A549 (cell line): ENCODE results near the gene ATOH7.

Experiments
- BHLHE40 ChIP-seq: IDR thresholded peaks from 2 replicates; pipeline ENCODE4 v1.6.1; 2012; ENCODE audit warnings: low read depth, low read length, inconsistent platforms
- CHD4 ChIP-seq: fragments of 200-600 bp; sonication (generic); IDR thresholded peaks from 2 replicates; pipeline ENCODE4 v1.6.1; 2016; ENCODE audit warnings: antibody characterized with exemption, mild to moderate bottlenecking, borderline replicate concordance
- KDM5A ChIP-seq: fragments of 200-600 bp; sonication (generic); IDR thresholded peaks from 2 replicates; pipeline ENCODE4 v1.6.1; 2016; ENCODE audit warnings: antibody characterized with exemption, mild to moderate bottlenecking
- NR3C1 ChIP-seq: fragments of >200 bp; sonication (Bioruptor Twin); formaldehyde crosslinking; IDR thresholded peaks from 3 replicates; pipeline ENCODE4 v1.6.1; 2017
- POLR2A ChIP-seq: IDR thresholded peaks from 2 replicates; pipeline ENCODE4 v1.6.1; 2012; ENCODE audit warnings: mild to moderate bottlenecking, low read length
- RAD21 ChIP-seq, 2 experiments: fragments of >200 bp in 1 of 2; sonication (Bioruptor Twin) in 1 of 2; formaldehyde crosslinking in 1 of 2; IDR thresholded peaks in 1 of 2; conservative IDR thresholded peaks in 1 of 2; 2 replicates in 1 of 2; 3 replicates in 1 of 2; pipeline ENCODE4 v1.6.1; 2012 to 2018; ENCODE audit warnings: inconsistent platforms in 1 of 2
- TF ChIP-seq, protein P1 (sequence below): fragments of >200 bp; sonication (Bioruptor Twin); formaldehyde crosslinking; IDR thresholded peaks from 3 replicates; pipeline ENCODE4 v1.5.1; 2016
- TF ChIP-seq, protein P2 (sequence below): IDR thresholded peaks from 2 replicates; pipeline ENCODE4 v1.6.1; 2012
- TF ChIP-seq, protein P3 (sequence below): IDR thresholded peaks from 2 replicates; pipeline ENCODE4 v1.6.1; 2012

DNA sequence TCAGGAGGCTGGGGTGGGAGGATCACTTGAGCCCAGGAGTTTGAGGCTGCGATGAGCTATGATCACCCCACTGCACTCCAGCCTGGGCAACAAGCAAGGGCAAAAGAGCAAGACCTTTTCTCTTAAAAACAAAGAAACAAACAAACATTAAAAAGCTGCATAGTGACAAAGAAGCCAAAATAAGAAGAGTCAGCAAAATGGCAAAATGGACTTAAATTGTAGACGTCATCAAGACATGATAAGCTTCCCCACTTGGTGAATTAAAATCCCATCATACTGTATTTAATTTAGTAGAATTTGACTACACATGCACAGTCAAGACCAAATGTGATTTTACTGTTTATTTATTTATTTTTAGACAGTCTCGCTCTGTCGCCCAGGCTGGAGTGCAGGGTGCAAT lies 48.8 kb upstream of the ATOH7 start:
- no peak for TF ChIP-seq CHD4
- TF ChIP-seq, protein P1, sequence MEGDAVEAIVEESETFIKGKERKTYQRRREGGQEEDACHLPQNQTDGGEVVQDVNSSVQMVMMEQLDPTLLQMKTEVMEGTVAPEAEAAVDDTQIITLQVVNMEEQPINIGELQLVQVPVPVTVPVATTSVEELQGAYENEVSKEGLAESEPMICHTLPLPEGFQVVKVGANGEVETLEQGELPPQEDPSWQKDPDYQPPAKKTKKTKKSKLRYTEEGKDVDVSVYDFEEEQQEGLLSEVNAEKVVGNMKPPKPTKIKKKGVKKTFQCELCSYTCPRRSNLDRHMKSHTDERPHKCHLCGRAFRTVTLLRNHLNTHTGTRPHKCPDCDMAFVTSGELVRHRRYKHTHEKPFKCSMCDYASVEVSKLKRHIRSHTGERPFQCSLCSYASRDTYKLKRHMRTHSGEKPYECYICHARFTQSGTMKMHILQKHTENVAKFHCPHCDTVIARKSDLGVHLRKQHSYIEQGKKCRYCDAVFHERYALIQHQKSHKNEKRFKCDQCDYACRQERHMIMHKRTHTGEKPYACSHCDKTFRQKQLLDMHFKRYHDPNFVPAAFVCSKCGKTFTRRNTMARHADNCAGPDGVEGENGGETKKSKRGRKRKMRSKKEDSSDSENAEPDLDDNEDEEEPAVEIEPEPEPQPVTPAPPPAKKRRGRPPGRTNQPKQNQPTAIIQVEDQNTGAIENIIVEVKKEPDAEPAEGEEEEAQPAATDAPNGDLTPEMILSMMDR = no peak
- TF ChIP-seq POLR2A = no peak
- no peak for TF ChIP-seq NR3C1
- no peak for TF ChIP-seq KDM5A
- no peak for TF ChIP-seq BHLHE40
- TF ChIP-seq, protein P2, sequence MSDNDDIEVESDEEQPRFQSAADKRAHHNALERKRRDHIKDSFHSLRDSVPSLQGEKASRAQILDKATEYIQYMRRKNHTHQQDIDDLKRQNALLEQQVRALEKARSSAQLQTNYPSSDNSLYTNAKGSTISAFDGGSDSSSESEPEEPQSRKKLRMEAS = no peak
- TF ChIP-seq, protein P3, sequence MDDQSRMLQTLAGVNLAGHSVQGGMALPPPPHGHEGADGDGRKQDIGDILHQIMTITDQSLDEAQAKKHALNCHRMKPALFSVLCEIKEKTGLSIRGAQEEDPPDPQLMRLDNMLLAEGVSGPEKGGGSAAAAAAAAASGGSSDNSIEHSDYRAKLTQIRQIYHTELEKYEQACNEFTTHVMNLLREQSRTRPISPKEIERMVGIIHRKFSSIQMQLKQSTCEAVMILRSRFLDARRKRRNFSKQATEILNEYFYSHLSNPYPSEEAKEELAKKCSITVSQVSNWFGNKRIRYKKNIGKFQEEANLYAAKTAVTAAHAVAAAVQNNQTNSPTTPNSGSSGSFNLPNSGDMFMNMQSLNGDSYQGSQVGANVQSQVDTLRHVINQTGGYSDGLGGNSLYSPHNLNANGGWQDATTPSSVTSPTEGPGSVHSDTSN = no peak
- no peak for TF ChIP-seq RAD21 (conservative IDR thresholded peaks at IDR 0.05 in 1 of 2, IDR thresholded peaks at IDR 0.05 in 1 of 2)
